HEK293 (cell line): ENCODE data around the gene KCNJ1.

Experiments used
- CTCF ChIP-seq: fragments of 450-650 bp; formaldehyde crosslinking; IDR thresholded peaks from 2 replicates; pipeline ENCODE4 v1.5.1; 2016; ENCODE audit warnings: missing biosample characterization, missing genetic modification characterization
- ELK4 ChIP-seq: IDR thresholded peaks from 2 replicates; pipeline ENCODE4 v1.6.1; 2011; ENCODE audit warnings: mild to moderate bottlenecking, low read depth, low read length, borderline replicate concordance
- TCF7L2 ChIP-seq: IDR thresholded peaks from 2 replicates; pipeline ENCODE4 v1.6.1; 2011; ENCODE audit warnings: low read depth, mild to moderate bottlenecking, inconsistent platforms, low read length, moderate library complexity, borderline replicate concordance
- ZBTB7A ChIP-seq: fragments of 450-650 bp; formaldehyde crosslinking; IDR thresholded peaks from 2 replicates; pipeline ENCODE4 v1.5.1; 2016; ENCODE audit warnings: low read depth, missing biosample characterization, missing genetic modification characterization
- ZNF175 ChIP-seq: fragments of 450-650 bp; formaldehyde crosslinking; IDR thresholded peaks from 2 replicates; pipeline ENCODE4 v1.5.1; 2016; ENCODE audit warnings: missing biosample characterization, missing genetic modification characterization
- ZNF292 ChIP-seq: fragments of 450-650 bp; formaldehyde crosslinking; IDR thresholded peaks from 2 replicates; pipeline ENCODE4 v1.5.1; 2016; ENCODE audit warnings: low read depth, missing biosample characterization, missing genetic modification characterization, borderline replicate concordance
- ZSCAN30 ChIP-seq: fragments of 450-650 bp; IDR thresholded peaks from 2 replicates; pipeline ENCODE4 v1.5.1; 2018; ENCODE audit warnings: missing biosample characterization, mild to moderate bottlenecking, missing genetic modification characterization, moderate library complexity

- no peak for TF ChIP-seq CTCF (tag by site-specific recombination)
- no peak for TF ChIP-seq TCF7L2
- no peak for TF ChIP-seq ZNF292 (tag by site-specific recombination)
- no peak for TF ChIP-seq ELK4
- TF ChIP-seq ZNF175 (tag by site-specific recombination), result no peak
- TF ChIP-seq ZBTB7A (tag by site-specific recombination), result no peak
- TF ChIP-seq ZSCAN30 (tag by site-specific recombination), result no peak
These were observed 9.8 kb downstream of the KCNJ1 start for GRCh38 chr11:128857341-128857740.
